ENCODE measurements around the gene AGAP3. TPM values are rescaled to one million over a fixed set of nuclear protein-coding genes. Genes with fewer than 3 reads are reported as not detected.
A peak's percentile ranks its signal among the peaks of the same experiment; 100 is the strongest.

The AGAP3 gene
- total and polyA plus RNA-seq, 2 donors from 2014 or later = 35.8 to 64.4 TPM

DNA sequence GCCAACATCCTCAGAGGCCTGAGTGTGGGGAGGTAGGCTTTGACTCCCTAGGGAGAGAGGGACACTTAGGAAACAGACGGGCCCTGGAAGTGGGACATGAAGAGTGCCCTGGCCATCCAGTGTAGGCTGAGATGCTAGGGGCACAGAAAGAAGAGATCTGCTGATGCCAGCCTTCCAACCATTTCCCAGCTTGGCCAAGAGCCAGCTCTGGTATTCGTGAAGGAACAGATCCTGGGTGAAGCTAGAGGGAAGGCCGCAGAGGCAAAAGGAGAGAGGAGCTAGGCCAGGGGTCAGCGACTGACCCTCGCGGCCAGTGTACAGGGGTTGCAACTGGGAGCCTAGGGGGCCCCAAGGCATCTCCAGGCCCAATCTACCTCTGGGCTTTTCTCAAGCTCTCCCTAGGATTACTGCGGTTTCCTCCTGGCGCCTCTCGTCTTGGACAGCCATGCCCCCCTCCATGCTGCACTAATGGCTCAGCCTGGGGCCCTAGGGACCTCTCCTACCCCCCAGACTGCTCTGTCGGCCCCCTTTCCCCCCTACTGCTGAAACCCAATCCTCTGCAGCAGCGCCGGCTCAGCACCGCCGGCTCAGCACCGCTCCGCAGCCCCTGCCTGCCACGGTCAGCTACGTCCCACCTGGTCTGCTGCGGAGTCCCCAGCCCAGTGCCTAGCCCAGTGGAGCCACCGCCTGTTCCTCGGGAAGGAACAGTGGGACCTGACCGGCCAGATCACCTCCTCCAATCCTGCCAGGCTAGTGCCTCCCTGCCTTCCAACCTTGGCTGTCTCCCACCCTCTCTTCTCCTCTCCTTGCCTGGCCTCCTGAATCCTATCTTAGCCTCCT is 38.1 kb upstream of the AGAP3 start, which contains the start of gene ASIC3:
ASIC3 (plus strand) TSS at position 556 of the 840 bp plus-strand sequence. CDS start 355 bp downstream, outside the sequence.
- Histone ChIP-seq H3K27me3 (ENCODE audit: control insufficient read depth, insufficient read depth, low read length) (no peaks in the 10 kb centered on the region), H3K36me3 (ENCODE audit: control insufficient read depth in 2 of 3, insufficient read depth in 3 of 3, low read length in 3 of 3) (peaks cover 0 to 3% (median 0%) of the 10 kb centered on the region in 3 donors), H3K9me3 (ENCODE audit: control insufficient read depth in 2 of 3, insufficient read depth in 1 of 3, low read length in 3 of 3) (no peaks in the 10 kb centered on the region), H3K4me1 (ENCODE audit: control insufficient read depth in 2 of 3, insufficient read depth in 2 of 3, low read depth in 1 of 3, low read length in 3 of 3) (no peaks in the 10 kb centered on the region), H3K9ac (ENCODE audit: low read length in 3 of 3) (no peak within 1 kb of the TSS), H3K27ac (ENCODE audit: low read depth in 2 of 2, low read length in 2 of 2) (no peak within 1 kb of the TSS), H3K4me3 (ENCODE audit: low read length in 3 of 3) (no peak within 1 kb of the TSS)
- FAIRE-seq = no peak
- intact Hi-C loops (cut with DNase I) = no loop called here
- peak in 3 of 5 donors; percentile 30 to 50 (median 46) for DNase-seq
- TF ChIP-seq, protein P1, sequence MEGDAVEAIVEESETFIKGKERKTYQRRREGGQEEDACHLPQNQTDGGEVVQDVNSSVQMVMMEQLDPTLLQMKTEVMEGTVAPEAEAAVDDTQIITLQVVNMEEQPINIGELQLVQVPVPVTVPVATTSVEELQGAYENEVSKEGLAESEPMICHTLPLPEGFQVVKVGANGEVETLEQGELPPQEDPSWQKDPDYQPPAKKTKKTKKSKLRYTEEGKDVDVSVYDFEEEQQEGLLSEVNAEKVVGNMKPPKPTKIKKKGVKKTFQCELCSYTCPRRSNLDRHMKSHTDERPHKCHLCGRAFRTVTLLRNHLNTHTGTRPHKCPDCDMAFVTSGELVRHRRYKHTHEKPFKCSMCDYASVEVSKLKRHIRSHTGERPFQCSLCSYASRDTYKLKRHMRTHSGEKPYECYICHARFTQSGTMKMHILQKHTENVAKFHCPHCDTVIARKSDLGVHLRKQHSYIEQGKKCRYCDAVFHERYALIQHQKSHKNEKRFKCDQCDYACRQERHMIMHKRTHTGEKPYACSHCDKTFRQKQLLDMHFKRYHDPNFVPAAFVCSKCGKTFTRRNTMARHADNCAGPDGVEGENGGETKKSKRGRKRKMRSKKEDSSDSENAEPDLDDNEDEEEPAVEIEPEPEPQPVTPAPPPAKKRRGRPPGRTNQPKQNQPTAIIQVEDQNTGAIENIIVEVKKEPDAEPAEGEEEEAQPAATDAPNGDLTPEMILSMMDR (IDR thresholded peaks at IDR 0.05; ENCODE audit: borderline replicate concordance, extremely low read depth, insufficient read depth) = no peak

DNA sequence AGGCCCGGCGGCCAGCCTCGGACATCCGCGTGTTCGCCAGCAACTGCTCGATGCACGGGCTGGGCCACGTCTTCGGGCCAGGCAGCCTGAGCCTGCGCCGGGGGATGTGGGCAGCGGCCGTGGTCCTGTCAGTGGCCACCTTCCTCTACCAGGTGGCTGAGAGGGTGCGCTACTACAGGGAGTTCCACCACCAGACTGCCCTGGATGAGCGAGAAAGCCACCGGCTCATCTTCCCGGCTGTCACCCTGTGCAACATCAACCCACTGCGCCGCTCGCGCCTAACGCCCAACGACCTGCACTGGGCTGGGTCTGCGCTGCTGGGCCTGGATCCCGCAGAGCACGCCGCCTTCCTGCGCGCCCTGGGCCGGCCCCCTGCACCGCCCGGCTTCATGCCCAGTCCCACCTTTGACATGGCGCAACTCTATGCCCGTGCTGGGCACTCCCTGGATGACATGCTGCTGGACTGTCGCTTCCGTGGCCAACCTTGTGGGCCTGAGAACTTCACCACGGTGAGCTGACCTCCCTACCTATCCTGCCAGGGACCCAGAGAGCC is 37.3 kb upstream of the AGAP3 start:
- H3K27ac ChIP-seq (ENCODE audit: low read depth in 2 of 2, low read length in 2 of 2) = no peak overlapping the region
- intact Hi-C loops (cut with DNase I) = no loop called here
- no peak overlapping the region for H3K9ac ChIP-seq (ENCODE audit: low read length in 3 of 3)
- FAIRE-seq = no peak
- peaks cover 0 to 3% (median 0%) of the 10 kb centered on the region in 3 donors for H3K36me3 ChIP-seq (ENCODE audit: control insufficient read depth in 2 of 3, insufficient read depth in 3 of 3, low read length in 3 of 3)
- H3K9me3 ChIP-seq (ENCODE audit: control insufficient read depth in 2 of 3, insufficient read depth in 1 of 3, low read length in 3 of 3) = no peaks in the 10 kb centered on the region
- TF ChIP-seq, protein P1 (IDR thresholded peaks at IDR 0.05; ENCODE audit: borderline replicate concordance, extremely low read depth, insufficient read depth) = no peak
- no peak for DNase-seq
- H3K4me3 ChIP-seq (ENCODE audit: low read length in 3 of 3) = no peak overlapping the region
- no peaks in the 10 kb centered on the region for H3K27me3 ChIP-seq (ENCODE audit: control insufficient read depth, insufficient read depth, low read length)
- H3K4me1 ChIP-seq (ENCODE audit: control insufficient read depth in 2 of 3, insufficient read depth in 2 of 3, low read depth in 1 of 3, low read length in 3 of 3) = no peaks in the 10 kb centered on the region

DNA sequence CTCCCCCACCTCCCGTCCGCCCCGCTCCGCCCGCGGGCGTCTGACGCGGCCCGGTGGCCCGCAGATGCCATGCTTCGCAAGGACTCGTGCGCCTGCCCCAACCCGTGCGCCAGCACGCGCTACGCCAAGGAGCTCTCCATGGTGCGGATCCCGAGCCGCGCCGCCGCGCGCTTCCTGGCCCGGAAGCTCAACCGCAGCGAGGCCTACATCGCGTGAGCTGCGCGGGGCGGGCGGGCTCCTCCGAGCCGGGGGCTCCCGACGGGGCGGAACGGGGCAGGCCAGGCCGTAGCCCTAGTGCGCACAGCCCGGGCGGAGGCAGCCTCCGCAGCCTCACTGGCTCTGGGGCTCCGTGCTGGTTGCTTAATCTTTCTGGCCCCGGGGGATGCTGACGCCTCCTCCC is 35.2 kb upstream of the AGAP3 start:
- Histone ChIP-seq H3K4me3 (ENCODE audit: low read length in 3 of 3) (no peak overlapping the region), H3K27ac (ENCODE audit: low read depth in 2 of 2, low read length in 2 of 2) (no peak overlapping the region), H3K9ac (ENCODE audit: low read length in 3 of 3) (no peak overlapping the region), H3K9me3 (ENCODE audit: control insufficient read depth in 2 of 3, insufficient read depth in 1 of 3, low read length in 3 of 3) (no peaks in the 10 kb centered on the region), H3K27me3 (ENCODE audit: control insufficient read depth, insufficient read depth, low read length) (no peaks in the 10 kb centered on the region), H3K4me1 (ENCODE audit: control insufficient read depth in 2 of 3, insufficient read depth in 2 of 3, low read depth in 1 of 3, low read length in 3 of 3) (no peaks in the 10 kb centered on the region), H3K36me3 (ENCODE audit: control insufficient read depth in 2 of 3, insufficient read depth in 3 of 3, low read length in 3 of 3) (no peaks in the 10 kb centered on the region)
- TF ChIP-seq, protein P1 (IDR thresholded peaks at IDR 0.05; ENCODE audit: borderline replicate concordance, extremely low read depth, insufficient read depth) = no peak
- peak in 4 of 5 donors; percentile 85 to 91 (median 88) for DNase-seq
- FAIRE-seq = no peak
- intact Hi-C loops (cut with DNase I) = no loop called here
